ENCODE results near the gene CABLES2.

Gene CABLES2

GRCh38 chr20:62351469-62352401, 55.4 kb downstream of the CABLES2 start:
- in situ Hi-C loops (cut with MboI; ENCODE audit: low sequenced_read_pairs), result no loop called here

- in situ Hi-C loops (cut with MboI; ENCODE audit: low sequenced_read_pairs), result no loop called here
These were observed 56.3 kb downstream of the CABLES2 start for GRCh38 chr20:62350629-62351422.

DNA sequence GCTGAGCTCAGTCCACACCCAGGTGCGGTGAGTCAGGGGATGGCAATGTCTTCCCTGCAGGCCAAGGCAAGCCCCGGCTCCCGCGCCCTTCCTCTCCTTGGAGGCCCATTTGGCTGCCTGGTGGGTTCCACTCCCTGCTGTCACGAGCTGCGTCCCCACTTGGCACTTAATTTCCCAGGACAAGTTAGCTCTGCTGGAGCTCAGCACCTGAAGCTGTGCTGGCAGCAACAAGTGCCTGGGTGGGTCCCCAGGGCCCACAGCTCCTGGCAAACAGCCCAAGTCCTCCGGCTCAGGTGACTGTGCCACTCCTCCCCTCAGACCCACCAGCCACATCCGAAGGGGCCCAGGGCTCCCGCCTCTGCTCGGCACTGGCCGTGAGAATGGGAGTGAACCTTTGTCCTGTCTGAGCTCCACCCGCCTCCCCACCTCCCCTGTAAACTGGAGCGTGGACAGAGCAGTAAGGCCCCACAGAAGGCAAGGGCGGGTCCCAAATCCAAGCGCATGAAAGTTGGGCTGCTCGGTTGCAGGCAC, 56.9 kb downstream of the CABLES2 start:
- in situ Hi-C loops (cut with MboI; ENCODE audit: low sequenced_read_pairs), result no loop called here

- in situ Hi-C loops (cut with MboI; ENCODE audit: low sequenced_read_pairs), result no loop called here
These were observed 57.5 kb downstream of the CABLES2 start for GRCh38 chr20:62349556-62350097.

DNA sequence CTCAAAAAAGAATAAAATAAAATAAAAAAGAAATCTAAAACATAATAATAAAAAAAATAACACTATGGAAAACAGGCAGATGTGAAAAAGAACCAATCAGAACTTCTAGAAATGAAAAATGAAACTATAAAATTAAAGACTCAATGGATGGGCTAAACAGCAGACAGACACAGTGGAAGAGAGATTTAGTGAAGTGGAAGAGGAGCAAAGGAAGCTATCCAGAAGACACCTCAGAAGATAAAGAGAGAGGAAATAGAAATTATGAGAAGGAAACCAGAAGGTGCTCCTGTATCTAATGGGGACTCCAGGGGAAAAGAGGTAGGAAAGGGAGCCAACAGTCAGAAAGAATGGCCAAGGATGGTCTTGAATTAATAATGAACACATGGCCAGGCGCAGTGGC, 58.5 kb downstream of the CABLES2 start:
- in situ Hi-C loops (cut with MboI; ENCODE audit: low sequenced_read_pairs), result no loop called here

DNA sequence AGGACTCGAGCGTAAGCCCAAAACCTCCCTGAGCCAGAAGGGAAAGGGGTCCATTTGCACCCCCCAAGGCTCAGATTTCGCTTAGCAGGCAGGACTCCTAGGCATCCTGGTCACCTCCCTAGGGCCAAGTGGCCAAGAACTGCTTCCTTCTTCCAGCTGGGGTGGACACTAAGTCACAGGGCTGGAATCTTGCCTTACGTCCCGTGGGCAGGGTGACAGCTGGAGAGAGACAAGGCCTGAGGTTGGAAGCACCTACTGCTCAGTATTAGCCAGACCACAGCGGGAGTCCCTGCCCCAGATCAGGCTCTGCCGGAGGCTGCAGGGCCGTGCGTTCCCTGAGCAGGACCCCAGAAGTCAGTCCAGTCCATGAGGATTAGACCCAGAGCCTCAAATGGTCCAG, 59.6 kb downstream of the CABLES2 start:
- in situ Hi-C loops (cut with MboI; ENCODE audit: low sequenced_read_pairs), result no loop called here

GRCh38 chr20:62347151-62347404, 60.0 kb downstream of the CABLES2 start:
- in situ Hi-C loops (cut with MboI; ENCODE audit: low sequenced_read_pairs), result no loop called here

- in situ Hi-C loops (cut with MboI; ENCODE audit: low sequenced_read_pairs), result no loop called here
These were observed 60.5 kb downstream of the CABLES2 start for GRCh38 chr20:62346398-62347150.

- in situ Hi-C loops (cut with MboI; ENCODE audit: low sequenced_read_pairs), result no loop called here
These were observed 61.3 kb downstream of the CABLES2 start for GRCh38 chr20:62345681-62346370.

GRCh38 chr20:62344782-62345181, 62.3 kb downstream of the CABLES2 start:
- in situ Hi-C loops (cut with MboI; ENCODE audit: low sequenced_read_pairs), result no loop called here

DNA sequence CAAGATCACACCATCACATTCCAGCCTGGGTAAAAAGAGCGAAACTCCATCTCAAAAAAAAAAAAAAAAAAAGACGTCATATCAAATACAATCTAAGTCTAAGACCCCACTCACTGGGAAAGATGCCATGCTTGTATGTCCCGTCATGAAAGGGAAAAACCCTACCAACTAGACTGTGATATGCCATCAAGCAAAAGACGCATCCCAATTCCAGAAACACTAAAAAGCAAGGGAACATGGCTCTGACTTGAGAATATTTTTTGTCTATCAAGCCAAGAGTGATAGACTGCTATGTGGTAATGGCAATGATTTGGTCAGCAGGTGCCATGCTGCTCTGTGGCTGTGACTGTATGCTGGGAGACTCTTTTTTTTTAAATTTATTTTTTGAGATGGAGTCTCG, 63.0 kb downstream of the CABLES2 start:
- in situ Hi-C loops (cut with MboI; ENCODE audit: low sequenced_read_pairs), result no loop called here

DNA sequence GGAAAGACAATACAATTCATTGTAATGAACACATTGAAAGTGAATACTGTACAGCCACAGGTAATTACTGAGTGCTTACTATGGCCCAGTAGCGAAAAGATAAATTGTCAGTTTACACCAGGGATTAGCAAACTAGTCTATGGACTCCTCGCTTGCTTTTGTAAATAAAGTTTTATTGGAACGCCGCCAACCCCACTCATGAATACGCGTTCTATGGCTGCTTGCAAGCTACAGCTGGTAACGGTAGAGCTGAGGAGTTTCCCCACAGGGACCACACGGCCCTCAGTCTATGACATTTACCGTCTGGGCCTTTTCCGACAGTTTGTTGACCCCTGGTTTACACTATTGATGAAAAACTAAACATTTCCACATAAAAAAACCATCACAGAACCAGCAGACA, 64.2 kb downstream of the CABLES2 start:
- in situ Hi-C loops (cut with MboI; ENCODE audit: low sequenced_read_pairs), result no loop called here

GRCh38 chr20:62339647-62340062, 67.4 kb downstream of the CABLES2 start:
- in situ Hi-C loops (cut with MboI; ENCODE audit: low sequenced_read_pairs), result no loop called here

Data from HL-60/S4 treated with phorbol 12-myristate 13-acetate at 8.2 ng/mL for 4 days and 3 days (cell line).